ENCODE results near the gene SLC4A8.

SLC4A8 gene

GRCh38 chr12:51549637-51550036, 125.0 kb downstream of the SLC4A8 start:
- Histone ChIP-seq H3K4me1 (ENCODE audit: control insufficient read depth in 2 of 2, insufficient read depth in 1 of 2, low read depth in 1 of 2, low read length in 2 of 2) (no peaks in the 10 kb centered on the region), H2AK5ac (ENCODE audit: low read depth, low read length) (no peak overlapping the region), H2BK15ac (ENCODE audit: low read length) (no peak overlapping the region), H3K36me3 (replicated peaks in 1 of 2; ENCODE audit: control insufficient read depth in 2 of 2, insufficient read depth in 2 of 2, low read length in 2 of 2) (no peaks in the 10 kb centered on the region), H4K8ac (ENCODE audit: low read depth, low read length) (no peak overlapping the region), H2AFZ (ENCODE audit: low read length) (no peak overlapping the region), H3K9me3 (replicated peaks in 1 of 2; ENCODE audit: control insufficient read depth in 2 of 2, insufficient read depth in 1 of 2, low read depth in 1 of 2, low read length in 2 of 2) (peaks cover 0 to 2% of the 10 kb centered on the region in 2 donors), H3K18ac (ENCODE audit: low read length) (no peak overlapping the region), H3K27ac (replicated peaks; ENCODE audit: low read length) (no peak overlapping the region), H3K4me2 (ENCODE audit: insufficient read depth, low read length, poor library complexity, severe bottlenecking) (no peak overlapping the region), H3K27me3 (ENCODE audit: control insufficient read depth in 3 of 3, insufficient read depth in 3 of 3, low read depth in 1 of 3, low read length in 3 of 3) (peaks cover 0 to 7% (median 0%) of the 10 kb centered on the region in 3 experiments), H3K23ac (ENCODE audit: low read depth, low read length, poor library complexity) (no peak overlapping the region), H2BK5ac (ENCODE audit: low read length) (no peak overlapping the region), H2BK12ac (ENCODE audit: low read length) (no peak overlapping the region), H3K79me1 (ENCODE audit: low read depth, low read length) (no peaks in the 10 kb centered on the region), H4K91ac (ENCODE audit: low read depth, low read length, poor library complexity) (no peak overlapping the region), H2BK120ac (ENCODE audit: low read depth, low read length) (no peak overlapping the region), H3K9ac (ENCODE audit: low read depth, low read length, poor library complexity) (no peak overlapping the region), H3K4ac (ENCODE audit: low read length) (no peak overlapping the region), H3K4me3 (ENCODE audit: low read length in 2 of 2) (no peak overlapping the region), H3K14ac (ENCODE audit: low read length) (peak overlapping the region; percentile 58)
- DNase-seq (ENCODE audit: low spot score), result no peak
- no CpG with 5 or more reads among the region's 8 CpGs for WGBS, 2 donors (ENCODE audit: extremely low coverage in 2 of 2, insufficient read length in 2 of 2, insufficient replicate concordance in 1 of 2)

Measured in neuronal stem cell (in vitro differentiated cells).